Activated CD4-positive, alpha-beta T cell treated with anti-CD3 and anti-CD28 coated beads, Interleukin-10, Interleukin-2, amounts not matched to agents 100 ng/mL and 50 ng/mL, durations not matched to agents 16 hours and 8 hours (primary cell): ENCODE measurements around the gene XYLT1.

Source experiments
- DNase-seq: peaks from one replicate; pipeline ENCODE4 v3.0.0-alpha.2; 2020

The XYLT1 gene

DNA sequence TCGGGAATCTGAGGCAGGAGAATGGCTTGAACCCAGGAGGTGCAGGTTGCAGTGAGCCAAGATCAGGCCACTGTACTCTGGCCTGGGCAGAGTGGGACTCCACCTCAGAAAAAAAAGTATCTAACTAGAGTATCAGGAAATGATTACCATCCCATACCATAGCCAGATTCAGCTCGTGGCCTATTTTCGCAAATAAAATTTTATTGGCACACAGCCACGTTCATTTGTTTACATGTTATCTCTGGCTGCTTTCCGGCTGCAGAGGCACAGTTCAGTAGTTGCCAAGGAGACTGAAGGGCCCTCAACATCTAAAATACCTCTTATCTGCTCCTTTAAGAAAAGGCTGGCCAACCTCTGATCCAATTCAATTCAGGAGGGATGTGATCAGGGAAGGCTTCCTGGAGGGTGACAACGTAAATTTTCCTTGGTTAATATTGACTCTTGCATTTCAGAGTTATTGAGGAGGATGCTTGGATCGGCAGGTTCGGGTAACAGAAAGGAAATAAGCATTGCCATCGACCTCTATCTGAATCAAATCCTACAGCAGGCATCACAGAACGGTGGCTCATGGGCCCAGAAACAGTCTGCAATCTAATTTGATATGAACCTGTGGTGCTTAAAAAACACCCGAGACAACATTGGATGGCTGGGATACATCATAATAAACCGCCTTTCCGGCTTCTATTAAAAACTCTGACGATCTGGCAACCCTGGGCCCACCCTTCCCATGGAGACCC lies 73.8 kb downstream of the XYLT1 start:
- DNase-seq: no peak

DNA sequence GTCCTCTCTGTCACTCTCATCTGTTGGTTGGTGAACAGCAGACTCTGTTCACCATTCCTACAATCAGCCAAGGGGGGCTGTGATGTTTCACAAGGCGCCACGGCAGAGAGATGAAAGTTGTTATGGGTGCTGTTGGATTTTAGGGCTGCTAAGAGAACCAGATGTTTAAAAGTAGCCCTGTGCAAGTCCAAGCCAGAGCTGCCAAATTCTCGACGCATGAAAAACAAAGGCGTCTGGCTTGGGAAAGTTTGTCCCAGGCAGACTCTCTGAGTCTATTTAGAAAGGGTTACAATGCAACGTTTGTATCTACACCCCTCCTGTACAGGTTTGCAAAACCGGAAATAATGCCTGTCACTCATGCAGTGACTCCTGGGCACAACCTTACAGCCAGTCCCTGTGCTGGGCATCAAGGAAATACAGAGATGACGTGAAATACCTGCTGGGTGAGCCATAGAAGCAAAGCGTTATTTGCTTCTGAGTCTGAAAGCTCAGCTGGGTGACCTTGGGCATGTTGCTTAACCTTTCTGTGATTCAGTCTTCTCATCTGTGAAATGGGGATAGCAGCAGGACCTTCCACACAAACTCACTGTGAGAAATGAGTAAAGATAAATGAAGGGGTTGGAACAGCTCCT lies 74.8 kb downstream of the XYLT1 start:
- DNase-seq: no peak

DNA sequence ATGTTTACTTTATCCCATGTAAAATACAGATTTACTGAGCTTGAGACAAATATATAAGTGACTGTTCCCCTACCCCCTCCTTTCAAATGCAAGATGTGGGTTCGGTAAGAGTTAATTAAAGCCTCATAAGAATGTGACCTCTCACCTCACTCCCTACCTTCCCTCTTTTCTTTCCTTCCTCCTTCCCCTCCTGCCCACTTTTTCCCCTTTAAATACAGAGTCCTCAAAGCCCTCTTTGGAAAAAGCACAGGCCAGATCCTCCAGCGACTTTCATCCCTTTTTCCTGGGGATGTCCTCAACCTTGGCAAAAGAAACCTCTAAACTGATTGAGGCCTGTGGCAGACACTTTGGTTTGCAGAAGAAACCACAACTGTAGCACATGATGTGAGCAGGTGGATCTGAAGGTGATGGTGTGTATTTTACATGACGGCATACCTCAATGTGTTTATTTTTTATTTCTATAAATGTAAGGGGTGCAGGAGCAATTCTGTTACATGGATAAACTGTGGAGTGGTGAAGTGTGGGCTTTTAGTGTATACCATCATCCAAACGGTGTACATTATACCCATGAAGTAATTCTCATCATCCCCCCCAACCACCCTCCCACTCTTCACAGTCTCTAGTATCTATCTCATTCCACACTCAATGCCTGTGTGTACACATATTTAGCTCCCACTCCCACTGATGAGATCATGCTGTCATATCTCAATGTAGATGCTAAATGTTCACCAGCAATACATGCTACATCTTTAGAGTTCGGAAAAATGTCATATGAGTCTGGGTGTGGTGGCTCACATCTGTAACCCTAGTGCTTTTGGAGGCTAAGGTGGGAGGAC lies 77.7 kb downstream of the XYLT1 start:
- no peak for DNase-seq

DNA sequence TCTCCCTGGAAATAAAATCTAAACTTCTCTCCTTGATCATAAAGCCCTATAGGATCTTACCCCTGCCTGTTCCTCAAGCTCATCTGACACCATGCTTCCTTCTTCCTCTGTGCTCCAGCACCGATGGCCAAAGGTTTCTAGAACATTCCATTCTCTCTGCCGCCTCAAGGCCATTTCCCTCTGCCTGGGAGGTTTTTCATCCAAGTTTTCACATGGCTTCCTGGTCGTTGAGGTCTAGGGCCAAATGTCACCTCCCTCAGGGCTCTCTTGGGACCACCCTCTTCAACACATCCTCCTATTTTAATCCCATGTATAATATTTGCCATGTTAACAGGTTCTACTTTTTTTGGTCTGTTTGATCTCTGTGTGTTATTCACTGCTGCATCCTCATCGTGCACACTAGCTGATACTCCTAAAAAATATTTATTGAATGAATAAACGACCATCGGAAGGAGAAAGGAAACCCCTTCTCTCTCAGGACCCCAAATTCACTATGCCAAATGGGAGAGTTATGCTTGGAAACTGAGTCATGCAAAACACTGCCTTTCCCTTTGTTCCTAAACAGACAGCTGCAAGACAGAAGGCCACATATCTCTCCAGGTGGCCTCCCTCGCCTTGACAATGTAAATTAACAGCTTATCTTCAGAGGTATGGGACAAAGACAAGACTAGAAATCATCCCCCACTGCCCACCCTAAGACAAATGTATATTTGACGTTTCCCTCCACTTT lies 78.5 kb downstream of the XYLT1 start:
- no peak for DNase-seq

DNA sequence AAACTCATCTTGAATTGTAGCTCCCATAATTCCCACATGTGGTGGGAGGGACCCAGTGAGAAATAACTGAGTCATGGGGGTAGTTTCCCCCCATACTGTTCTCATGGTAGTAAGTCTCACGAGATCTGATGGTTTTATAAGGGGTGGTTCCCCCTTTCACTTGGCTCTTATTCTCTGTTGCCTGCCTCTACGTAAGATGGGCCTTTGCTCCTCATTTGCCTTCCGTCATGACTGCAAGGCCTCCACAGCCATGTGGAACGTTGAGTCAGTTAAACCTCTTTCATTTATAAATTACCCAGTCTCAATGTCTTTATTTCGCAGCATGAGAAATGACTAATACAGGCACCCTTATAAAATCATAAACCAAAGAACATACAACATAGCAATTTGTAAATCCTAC lies 79.0 kb downstream of the XYLT1 start:
- no peak for DNase-seq

DNA sequence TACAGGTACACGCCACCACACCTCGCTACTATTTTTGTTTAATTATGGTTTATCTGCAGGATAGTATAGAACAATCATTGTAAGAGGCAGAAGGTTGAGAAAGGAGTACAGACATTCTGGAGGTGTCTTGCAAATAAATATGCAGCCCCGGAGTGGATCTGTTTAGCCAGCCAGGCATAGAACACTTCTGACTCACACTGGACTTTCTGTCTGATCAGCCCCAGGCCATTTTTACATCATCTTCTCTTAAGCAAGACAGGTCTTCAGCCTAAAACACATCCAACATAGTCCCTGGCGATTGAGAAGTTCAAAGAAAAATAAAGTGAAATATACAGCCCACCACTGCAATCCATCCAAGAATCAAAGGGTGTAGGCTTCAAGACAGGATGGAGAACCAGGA lies 81.4 kb downstream of the XYLT1 start:
- no peak for DNase-seq

DNA sequence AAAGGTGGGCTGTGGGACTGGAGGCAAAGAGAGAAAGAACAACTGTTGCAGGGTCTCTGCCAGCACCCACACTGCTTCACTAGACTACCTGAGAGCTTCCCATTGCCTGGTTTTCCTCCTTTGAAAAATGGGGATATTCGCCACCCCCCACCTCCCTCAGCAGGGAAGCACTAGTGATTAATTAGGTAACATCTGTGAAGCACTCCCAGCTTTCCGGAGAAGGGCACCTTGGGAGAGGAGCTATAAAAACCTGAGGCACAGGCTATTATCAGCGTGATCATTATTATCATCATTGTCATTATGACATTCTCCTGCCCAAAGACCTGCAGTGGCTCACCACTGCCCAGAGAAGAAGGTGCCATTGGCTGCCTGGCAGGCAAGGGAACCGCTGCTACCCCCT lies 83.5 kb downstream of the XYLT1 start:
- no peak for DNase-seq

DNA sequence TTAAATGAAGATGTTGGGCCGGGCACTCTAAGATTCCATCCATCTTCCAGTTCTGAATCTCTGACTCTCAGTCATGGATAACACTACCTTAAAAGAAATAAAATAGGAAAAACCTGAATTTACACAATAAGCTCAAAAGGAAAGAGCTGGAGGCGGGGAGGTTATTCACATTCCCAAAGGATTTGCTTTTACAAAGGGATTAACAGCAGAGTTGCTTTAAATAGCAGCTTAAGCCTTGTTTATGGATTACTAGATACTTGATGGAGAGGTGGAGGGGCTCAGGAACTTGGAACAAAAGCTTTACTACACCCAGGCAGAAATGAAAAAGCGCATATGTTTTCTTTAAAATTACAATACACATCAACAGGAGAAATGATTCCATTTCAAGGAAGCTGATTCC lies 84.5 kb downstream of the XYLT1 start:
- no peak for DNase-seq

DNA sequence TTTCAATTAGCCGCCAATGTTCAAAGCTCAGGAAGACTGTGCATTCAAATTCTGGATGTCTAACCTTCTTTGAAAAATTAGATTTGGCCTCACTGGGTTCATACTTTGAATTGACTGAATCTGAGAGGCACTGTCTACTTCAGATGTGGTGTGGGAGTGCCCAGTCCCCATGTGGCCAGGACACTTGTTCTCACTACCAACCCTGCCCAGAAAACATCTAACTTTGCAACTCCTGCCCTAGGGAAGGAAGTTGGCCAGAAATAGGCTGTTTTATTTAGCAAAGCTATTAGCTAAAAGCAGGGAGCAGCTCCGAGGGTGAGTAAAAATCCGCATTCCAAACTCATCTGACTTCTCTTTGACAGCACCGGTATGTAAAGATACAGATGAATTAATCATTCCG lies 86.3 kb downstream of the XYLT1 start:
- no peak for DNase-seq

DNA sequence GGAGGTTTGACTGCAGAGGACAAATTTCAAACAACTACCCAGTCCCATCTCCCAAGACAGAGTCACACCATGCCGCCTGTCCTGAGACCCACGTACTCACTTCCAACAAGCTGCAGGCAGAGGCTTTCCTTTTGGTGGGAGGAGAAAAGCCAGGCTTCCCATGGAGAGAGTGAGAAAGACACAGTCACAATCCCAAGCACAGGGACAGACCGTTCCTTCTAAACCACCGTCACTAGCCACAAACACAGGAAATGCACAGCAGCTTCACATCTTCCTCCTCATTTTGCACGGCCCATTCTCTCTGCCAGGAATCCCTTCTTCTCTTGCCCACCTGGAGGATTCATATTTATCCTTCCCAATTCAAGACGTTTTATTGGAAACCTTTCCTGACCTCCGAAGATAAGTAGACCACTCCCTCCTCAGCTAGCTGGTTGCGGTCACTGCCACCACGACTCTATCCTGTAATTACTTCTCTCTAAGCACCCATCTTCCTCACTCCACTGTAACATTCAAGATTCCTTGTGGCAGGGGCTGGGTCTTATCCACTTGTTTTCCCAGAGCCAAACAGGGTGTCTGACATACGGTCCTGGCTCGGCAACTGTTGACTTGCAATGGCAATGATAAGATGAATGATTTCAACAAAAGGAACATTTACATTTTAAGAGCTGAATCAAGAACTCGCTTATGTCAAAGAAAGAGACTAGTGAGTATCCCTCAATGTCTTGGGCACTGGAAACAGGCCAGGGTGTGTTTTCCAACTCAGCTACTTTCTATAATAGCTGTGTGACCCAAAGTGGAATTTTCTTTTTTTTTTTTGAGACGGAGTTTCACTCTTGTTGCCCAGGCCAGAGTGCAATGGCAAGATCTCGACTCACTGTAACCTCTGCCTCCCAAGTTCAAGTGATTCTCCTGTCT lies 87.6 kb downstream of the XYLT1 start:
- no peak for DNase-seq

DNA sequence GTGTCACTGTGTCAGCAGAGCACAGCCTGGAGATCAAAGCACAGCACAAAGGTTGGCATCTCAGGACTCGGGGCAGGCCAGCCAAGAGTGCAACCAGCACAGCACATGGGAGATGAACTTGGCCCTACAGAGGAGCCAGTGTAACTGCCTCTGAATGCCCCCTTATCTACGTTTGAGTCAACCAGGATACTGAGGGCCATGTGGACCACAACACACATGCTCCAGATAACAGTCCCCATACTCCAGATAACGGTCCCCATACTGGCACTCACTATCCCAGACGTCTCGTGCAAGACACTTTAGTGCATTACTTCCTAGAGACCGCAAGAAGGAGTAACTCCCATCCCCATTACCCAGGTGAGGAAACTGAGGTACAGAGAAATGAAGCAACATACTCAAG lies 88.2 kb downstream of the XYLT1 start:
- no peak for DNase-seq

DNA sequence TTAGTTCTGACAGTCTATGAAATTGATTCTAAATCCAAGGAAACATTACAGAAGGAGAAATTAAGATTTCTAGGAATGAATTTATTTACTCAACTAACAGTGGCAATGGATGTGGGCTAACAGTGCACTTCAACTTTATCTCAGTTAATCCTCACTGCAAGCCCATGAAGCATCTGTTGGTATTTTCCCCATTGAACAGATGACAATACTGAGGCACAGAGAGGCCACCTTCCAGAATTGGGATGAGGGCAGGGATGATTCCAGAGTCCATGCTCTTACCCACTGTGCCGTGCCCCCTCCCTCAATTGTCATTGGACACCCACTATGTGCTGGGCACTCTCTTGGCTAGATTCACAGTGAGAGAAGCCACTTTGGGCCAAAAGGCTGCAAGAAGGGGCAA lies 89.0 kb downstream of the XYLT1 start:
- no peak for DNase-seq

DNA sequence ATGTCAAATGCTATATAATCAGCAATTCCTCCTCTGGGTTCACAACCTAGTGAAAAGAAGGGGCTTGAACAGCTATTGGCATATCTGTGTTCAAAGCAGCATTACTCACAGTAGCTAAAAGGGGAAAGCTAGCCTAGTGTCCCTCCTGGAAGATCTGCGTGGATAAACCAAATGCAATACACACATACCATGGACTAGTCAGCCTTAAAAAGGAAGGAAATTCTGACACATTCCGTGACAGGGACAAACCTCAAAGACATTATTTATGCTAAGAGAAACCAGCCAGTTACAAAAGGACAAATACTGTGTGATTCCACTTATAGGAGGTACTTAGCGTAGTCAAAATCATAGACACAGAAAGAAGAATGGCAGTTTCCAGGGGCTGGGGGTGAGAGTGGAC lies 90.1 kb downstream of the XYLT1 start:
- DNase-seq: peak; percentile 28

DNA sequence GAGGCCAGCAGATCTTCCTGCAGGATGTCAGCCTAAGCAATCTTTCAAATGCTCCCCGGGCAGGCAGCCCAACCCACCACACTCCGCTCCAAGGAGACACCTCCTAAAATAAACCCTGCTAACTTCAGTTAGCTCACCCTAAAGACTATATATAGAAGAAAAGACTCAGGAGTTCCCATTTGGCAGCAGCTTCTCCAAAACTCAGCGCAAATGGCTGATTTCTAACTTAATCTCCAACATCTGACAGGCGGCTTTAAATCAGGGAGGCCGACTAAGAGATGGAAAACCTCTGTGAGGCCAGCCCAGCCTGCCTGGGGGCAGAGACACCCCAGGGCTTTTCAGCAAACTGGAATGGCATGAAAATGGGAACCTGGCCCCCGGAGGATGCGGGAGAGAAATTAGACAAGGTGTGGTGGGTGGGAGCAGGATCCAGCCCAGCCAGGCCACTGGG lies 91.6 kb downstream of the XYLT1 start:
- DNase-seq: no peak

DNA sequence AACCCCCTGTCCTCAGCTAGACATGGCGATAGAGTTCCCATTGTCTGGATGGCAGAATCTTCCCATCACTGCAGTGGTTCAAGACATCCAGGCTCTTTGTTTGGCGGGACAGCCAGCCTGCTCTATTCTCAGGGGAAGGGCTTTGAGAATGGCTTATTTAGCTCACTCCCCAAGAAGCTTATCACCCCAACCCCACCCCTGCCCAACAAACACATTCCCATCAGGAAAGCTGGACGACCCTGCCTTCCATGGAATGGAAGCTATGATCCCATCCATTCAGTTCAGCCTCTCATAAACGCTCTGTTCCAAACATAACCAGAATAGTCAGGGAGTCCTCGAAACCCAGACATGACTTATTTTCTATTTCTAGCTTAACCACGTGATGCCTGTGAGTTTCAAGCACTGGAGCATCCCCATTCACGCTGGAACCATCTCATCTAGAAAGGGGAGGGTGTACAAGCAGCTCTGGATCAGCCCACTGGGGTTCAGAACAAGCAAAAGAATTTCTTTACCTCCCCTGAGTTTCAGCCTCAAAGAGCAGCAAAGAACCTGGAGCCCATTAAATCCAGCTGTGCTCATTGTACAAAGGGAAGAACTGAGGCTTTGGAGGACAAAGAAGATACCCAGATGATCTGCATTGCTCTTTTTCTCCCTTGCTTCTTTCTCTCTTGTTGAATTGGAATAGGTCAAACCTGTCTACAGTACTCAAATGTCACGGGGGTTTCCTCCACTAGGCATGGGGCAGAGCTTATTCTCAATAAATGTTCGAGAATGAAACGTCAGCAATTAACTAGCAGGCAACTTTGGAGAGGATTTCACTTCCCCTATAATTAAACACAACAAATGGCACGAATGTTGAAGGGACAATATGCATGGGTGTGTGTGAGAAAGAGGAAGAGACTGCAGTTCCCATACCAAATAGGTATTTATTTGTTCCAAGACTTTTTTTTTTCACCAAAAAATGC lies 93.1 kb downstream of the XYLT1 start:
- DNase-seq: no peak

DNA sequence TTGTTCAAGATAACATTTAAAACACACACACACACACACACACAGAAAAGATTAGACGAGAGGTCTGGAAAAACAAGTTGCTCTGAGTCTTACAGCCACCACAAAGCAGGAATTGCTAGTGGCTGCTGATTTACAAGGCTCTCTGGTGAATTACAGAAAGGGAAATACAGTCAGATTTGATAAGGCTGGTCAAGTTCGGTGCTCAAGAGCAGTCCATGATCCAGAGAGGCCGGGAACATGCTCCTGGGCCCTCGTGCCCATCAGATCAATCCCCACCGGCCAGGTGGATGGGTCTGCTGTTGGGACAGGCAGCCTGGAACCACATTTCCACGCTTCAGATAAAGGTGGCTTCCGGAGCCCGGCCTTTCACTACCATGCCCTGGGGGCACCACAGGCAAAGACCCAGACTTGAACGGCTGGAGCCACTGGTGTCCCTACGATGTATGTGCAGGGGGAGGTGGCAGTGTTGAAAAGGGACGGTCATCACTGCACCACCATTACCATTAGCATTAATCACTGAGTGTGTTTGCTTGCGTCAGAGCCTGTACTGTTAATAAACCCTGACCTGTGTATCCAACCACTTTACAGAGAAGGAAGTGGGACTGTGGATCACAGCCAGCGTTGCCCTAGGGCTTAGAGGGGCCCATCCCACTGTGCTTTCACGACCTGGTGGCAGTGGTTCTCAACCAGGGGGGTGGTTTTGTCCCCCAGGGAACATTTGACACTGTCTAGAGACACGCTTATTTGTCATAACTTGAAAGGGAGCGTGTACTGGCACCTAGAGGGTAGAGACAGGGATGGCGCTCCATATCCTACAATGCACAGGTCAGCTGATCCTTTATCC lies 95.1 kb downstream of the XYLT1 start:
- DNase-seq: no peak

DNA sequence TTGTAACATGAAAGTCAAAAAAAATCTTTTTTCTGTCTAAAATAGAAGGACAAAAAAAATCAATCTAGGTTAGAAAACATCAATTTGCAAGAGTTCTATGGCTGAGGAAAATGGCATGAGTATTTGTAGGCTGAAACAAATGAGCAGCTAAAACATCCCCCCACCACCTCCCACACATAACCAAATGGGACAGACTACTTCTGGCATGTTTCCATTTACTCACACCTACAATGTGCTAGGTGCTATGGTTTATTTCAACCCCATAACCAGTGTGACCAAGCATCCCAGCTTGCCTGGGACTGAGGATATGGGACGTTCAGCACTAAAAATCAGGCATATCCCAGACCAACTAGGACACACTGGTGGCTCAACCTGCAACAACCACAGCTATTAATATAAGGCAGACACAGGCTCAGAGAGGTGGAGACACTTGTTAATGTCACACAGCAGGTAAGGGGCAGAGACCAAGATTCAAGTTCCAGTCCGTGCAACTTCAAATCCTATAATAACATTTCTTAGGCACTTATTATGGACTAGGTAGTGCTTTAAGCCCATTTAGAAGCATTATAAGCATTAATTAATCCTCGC lies 96.0 kb downstream of the XYLT1 start:
- DNase-seq: no peak

DNA sequence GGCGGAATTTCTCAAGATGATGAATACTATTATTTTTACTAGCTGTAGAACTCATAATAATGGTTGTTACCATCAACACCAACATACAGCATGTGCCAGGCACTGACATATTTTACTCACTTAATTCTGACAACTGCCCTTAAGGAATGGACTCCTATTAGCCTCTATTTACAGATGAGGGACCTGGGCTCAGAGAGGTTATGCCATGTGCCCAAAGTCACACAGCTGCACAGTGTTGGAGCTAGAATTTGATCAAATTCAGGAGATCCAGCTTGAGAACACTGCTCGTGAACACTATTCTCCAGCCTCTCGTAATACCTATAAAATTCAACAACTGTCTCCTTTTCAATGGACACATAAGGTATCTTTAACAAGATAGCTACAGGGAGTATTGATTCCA lies 97.2 kb downstream of the XYLT1 start:
- DNase-seq: no peak

DNA sequence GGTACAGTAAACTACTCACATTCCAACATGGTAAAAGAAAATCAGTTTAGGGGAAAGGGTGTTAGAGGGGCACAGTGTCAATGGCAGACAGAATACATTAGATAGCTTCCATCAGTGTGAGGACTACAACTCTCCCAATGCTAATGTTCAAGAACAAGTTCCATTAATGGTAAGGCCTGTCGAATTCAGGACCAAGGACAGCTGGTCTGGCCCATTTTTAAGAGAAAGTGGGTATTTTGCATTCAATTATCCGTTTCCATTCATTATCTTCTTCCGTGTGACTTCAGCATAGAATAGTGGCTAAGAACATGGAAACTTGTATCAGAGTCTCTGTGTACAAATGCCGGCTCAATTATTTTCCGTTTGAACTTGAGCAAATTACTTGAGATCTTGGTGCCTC lies 98.4 kb downstream of the XYLT1 start:
- DNase-seq: no peak

DNA sequence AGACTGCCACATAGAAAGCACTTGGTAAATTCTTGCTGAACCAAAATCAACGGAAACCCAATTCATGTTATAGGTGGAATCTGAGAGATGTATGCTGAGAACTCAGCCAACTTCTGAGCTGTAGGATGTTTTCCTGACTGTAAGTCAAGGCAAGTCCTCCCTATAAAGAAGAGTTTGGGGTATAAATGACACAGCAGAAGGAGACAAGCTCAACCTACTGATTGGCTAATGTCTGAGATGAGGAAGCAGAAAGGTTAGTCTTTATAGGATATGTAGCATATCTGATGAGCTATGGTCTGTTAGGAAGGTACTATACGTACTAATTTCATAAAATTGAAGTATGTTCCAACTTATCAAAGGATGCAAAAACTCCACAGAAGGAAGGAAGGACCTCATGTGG lies 99.5 kb downstream of the XYLT1 start:
- no peak for DNase-seq
